ENCODE data around the gene INTS13. TPM values are rescaled to one million over a fixed set of nuclear protein-coding genes. Genes with fewer than 3 reads are reported as not detected.

INTS13 gene
- total and polyA plus RNA-seq, 2 of the 8 experiments (the other 6 are each of a cell fraction or from before 2014, with no cell fraction given) = 20.5 to 58.2 TPM

GRCh38 chr12:26961803-26962202, 24.0 kb upstream of the INTS13 start:
- H2BK5ac ChIP-seq (ENCODE audit: low read depth, low read length) = no peak overlapping the region
- no peak overlapping the region for H3K4ac ChIP-seq (replicated peaks; ENCODE audit: insufficient read length, low read depth, low read length)
- ChIA-PET POLR2A (ENCODE audit: partially characterized antibody) (interaction anchor here (0.6 kb wide), 1 partner anchor 42 kb away, joined by 4 read pairs; no protein-coding TSS in a partner anchor), CTCF (ENCODE audit: partially characterized antibody) (interaction anchor here (0.8 kb wide), 1 partner anchor 35 kb away, joined by 3 read pairs; no protein-coding TSS in a partner anchor)
- H2BK20ac ChIP-seq (ENCODE audit: low read length) = no peak overlapping the region
- no peak overlapping the region for H4K8ac ChIP-seq (ENCODE audit: extremely low read depth, insufficient read depth, low read length)
- no peaks in the 10 kb centered on the region for H3K23me2 ChIP-seq (ENCODE audit: low read depth, low read length)
- H2BK15ac ChIP-seq (ENCODE audit: low read length) = no peak overlapping the region
- H3K27ac ChIP-seq (ENCODE audit: low read depth, low read length) = no peak overlapping the region
- no peak overlapping the region for H2AFZ ChIP-seq (ENCODE audit: low read length)
- no peak for TF ChIP-seq USF2 (IDR thresholded peaks at IDR 0.05; ENCODE audit: low read length)
- no peak for TF ChIP-seq POLR2AphosphoS5 (IDR thresholded peaks at IDR 0.05; ENCODE audit: low read depth, low read length)
- no peak for TF ChIP-seq SP1 (IDR thresholded peaks at IDR 0.05; ENCODE audit: low read depth, low read length)
- no peak for TF ChIP-seq E2F6 (IDR thresholded peaks at IDR 0.05)
- no peak for TF ChIP-seq TBP (IDR thresholded peaks at IDR 0.05; ENCODE audit: low read depth, low read length)
- no peak for TF ChIP-seq EP300 (IDR thresholded peaks at IDR 0.05; ENCODE audit: borderline replicate concordance in 1 of 2, low read depth in 2 of 2, low read length in 2 of 2)
- no peak for TF ChIP-seq MAX (IDR thresholded peaks at IDR 0.05)
- no peak for TF ChIP-seq SIN3A (conservative IDR thresholded peaks at IDR 0.05 in 1 of 2, IDR thresholded peaks at IDR 0.05 in 1 of 2; ENCODE audit: low read depth in 1 of 2, low read length in 2 of 2)
- no peak for TF ChIP-seq EGR1 (IDR thresholded peaks at IDR 0.05; ENCODE audit: borderline replicate concordance, low read depth, low read length)
- H3K4me1 ChIP-seq (replicated peaks in 1 of 4; ENCODE audit: control insufficient read depth in 3 of 4, insufficient read depth in 4 of 4, low read length in 3 of 4) = no peaks in the 10 kb centered on the region
- H2AK5ac ChIP-seq (ENCODE audit: low read depth, low read length) = no peak overlapping the region
- H3K23ac ChIP-seq (ENCODE audit: insufficient read length) = no peak overlapping the region
- no peak overlapping the region for H2BK120ac ChIP-seq (replicated peaks; ENCODE audit: low read depth, low read length)
- no peaks in the 10 kb centered on the region for H3K9me3 ChIP-seq (ENCODE audit: insufficient read depth in 2 of 2, low read depth in 1 of 2, low read length in 1 of 2)
- no peak overlapping the region for H3K4me3 ChIP-seq (ENCODE audit: extremely low read depth in 1 of 4, insufficient read depth in 2 of 4, low read depth in 3 of 4, low read length in 4 of 4)
- H3K79me1 ChIP-seq (ENCODE audit: low read depth, low read length) = no peaks in the 10 kb centered on the region; the same call in 1 of the 2 replicates
- WGBS, 2 experiments (ENCODE audit: extremely low coverage in 1 of 2, insufficient coverage in 1 of 2, insufficient read length in 1 of 2, insufficient replicate concordance in 2 of 2, low coverage in 1 of 2, low lambda C conversion rate in 2 of 2, missing lambda C conversion rate in 1 of 2) = 81% methylated on average over 1 of the region's 1 CpG; no CpG with 5 or more reads in 1 of the 2 experiments
- no peaks in the 10 kb centered on the region for H3K79me2 ChIP-seq (ENCODE audit: control insufficient read depth in 1 of 2, insufficient read depth in 2 of 2, low read length in 2 of 2)
- FAIRE-seq (no peak), DNase-seq (ENCODE audit: low read depth in 1 of 2, low spot score in 2 of 2) (no peak)
- no peak overlapping the region for H4K91ac ChIP-seq (replicated peaks; ENCODE audit: insufficient read length, low read length)
- H3K36me3 ChIP-seq (ENCODE audit: control insufficient read depth in 2 of 4, insufficient read depth in 4 of 4, low read length in 3 of 4) = peaks cover 2 to 12% (median 8%) of the 10 kb centered on the region in 4 experiments; a peak in 5 of 8 replicates
- no peak overlapping the region for H3K9ac ChIP-seq (replicated peaks in 1 of 4; ENCODE audit: extremely low read depth in 1 of 4, low read depth in 3 of 4, low read length in 3 of 4)
- H3K14ac ChIP-seq (ENCODE audit: insufficient read length) = no peak overlapping the region
- H3K18ac ChIP-seq (ENCODE audit: extremely low read depth, low read length) = no peak overlapping the region
- no peak overlapping the region for H3K4me2 ChIP-seq (ENCODE audit: insufficient read depth in 1 of 2, low read depth in 2 of 2, low read length in 2 of 2)
- no peak overlapping the region for H2BK12ac ChIP-seq (ENCODE audit: low read depth, low read length)
- no peak overlapping the region for H4K5ac ChIP-seq (ENCODE audit: insufficient read length, low read depth, low read length)
- no peaks in the 10 kb centered on the region for H4K20me1 ChIP-seq (replicated peaks in 1 of 2; ENCODE audit: control insufficient read depth in 1 of 2, insufficient read depth in 2 of 2, low read length in 2 of 2)
- no peaks in the 10 kb centered on the region for H3K27me3 ChIP-seq (replicated peaks in 1 of 4; ENCODE audit: control insufficient read depth in 3 of 4, extremely low read depth in 1 of 4, insufficient read depth in 3 of 4, low read length in 3 of 4)
- no peak overlapping the region for H3K56ac ChIP-seq (replicated peaks; ENCODE audit: insufficient read length, low read depth, low read length)
